ENCODE data around the gene LST1.

DNA sequence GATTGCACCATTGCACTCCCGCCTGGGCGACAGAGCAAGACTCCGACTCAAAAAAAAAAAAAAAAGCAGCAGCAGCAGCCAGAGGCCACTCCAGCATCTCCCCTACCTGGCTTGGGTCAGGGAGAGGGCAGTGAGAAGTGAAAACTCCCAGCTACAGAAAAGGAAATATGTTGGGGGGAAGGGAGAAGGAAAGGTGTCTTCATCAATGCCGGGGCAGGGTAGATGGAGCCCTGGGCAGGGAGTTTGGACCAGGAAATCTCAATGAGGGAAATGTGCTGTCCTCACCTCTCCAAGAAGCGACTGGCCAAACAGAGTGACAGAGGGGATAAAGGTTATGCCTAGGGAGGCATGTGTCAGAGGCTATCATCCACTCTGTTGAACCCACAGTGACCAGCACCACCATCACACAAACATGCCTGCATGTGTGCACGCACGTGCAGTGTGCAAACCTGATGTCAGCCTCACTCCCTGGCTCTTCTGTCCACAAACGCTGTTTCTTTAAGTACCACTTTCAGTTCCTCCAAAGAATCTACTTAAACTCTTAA lies 28.1 kb downstream of the LST1 start:
- TF ChIP-seq, protein P1, sequence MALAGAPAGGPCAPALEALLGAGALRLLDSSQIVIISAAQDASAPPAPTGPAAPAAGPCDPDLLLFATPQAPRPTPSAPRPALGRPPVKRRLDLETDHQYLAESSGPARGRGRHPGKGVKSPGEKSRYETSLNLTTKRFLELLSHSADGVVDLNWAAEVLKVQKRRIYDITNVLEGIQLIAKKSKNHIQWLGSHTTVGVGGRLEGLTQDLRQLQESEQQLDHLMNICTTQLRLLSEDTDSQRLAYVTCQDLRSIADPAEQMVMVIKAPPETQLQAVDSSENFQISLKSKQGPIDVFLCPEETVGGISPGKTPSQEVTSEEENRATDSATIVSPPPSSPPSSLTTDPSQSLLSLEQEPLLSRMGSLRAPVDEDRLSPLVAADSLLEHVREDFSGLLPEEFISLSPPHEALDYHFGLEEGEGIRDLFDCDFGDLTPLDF (CRISPR knock-in tag; IDR thresholded peaks at IDR 0.05): no peak
- TF ChIP-seq, protein P2, sequence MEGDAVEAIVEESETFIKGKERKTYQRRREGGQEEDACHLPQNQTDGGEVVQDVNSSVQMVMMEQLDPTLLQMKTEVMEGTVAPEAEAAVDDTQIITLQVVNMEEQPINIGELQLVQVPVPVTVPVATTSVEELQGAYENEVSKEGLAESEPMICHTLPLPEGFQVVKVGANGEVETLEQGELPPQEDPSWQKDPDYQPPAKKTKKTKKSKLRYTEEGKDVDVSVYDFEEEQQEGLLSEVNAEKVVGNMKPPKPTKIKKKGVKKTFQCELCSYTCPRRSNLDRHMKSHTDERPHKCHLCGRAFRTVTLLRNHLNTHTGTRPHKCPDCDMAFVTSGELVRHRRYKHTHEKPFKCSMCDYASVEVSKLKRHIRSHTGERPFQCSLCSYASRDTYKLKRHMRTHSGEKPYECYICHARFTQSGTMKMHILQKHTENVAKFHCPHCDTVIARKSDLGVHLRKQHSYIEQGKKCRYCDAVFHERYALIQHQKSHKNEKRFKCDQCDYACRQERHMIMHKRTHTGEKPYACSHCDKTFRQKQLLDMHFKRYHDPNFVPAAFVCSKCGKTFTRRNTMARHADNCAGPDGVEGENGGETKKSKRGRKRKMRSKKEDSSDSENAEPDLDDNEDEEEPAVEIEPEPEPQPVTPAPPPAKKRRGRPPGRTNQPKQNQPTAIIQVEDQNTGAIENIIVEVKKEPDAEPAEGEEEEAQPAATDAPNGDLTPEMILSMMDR (IDR thresholded peaks at IDR 0.05): no peak
- TF ChIP-seq, protein P3, sequence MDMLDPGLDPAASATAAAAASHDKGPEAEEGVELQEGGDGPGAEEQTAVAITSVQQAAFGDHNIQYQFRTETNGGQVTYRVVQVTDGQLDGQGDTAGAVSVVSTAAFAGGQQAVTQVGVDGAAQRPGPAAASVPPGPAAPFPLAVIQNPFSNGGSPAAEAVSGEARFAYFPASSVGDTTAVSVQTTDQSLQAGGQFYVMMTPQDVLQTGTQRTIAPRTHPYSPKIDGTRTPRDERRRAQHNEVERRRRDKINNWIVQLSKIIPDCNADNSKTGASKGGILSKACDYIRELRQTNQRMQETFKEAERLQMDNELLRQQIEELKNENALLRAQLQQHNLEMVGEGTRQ (CRISPR knock-in tag; IDR thresholded peaks at IDR 0.05): no peak
- TF ChIP-seq ZNF263 (CRISPR knock-in tag; IDR thresholded peaks at IDR 0.05; ENCODE audit: low read depth) (no peak), RELA (CRISPR knock-in tag; IDR thresholded peaks at IDR 0.05; ENCODE audit: borderline replicate concordance) (no peak)

Data from WTC11 (cell line).